ENCODE results near the gene ACSF3.
"Not testable (repeated sequence)": the region's sequence is repeated elsewhere in the genome, so short reads cannot be mapped to it uniquely, and the experiment has no call there.

The ACSF3 gene

GRCh38 chr16:89056592-89056991 is 37.1 kb upstream of the ACSF3 start:
- no peak for DNase-seq

- DNase-seq: no peak
Measured at GRCh38 chr16:89057738-89058137, 35.9 kb upstream of the ACSF3 start.

- no peak for DNase-seq
Measured at GRCh38 chr16:89058812-89059211, 34.8 kb upstream of the ACSF3 start.

GRCh38 chr16:89060207-89060794 is 33.4 kb upstream of the ACSF3 start:
- peak; percentile 25 for DNase-seq

GRCh38 chr16:89061086-89061485 is 32.6 kb upstream of the ACSF3 start:
- no peak for DNase-seq

GRCh38 chr16:89061590-89062380 is 31.9 kb upstream of the ACSF3 start:
- no peak for DNase-seq

GRCh38 chr16:89062389-89063345 is 31.0 kb upstream of the ACSF3 start:
- DNase-seq: no peak

GRCh38 chr16:89063768-89064320 is 29.8 kb upstream of the ACSF3 start:
- no peak for DNase-seq

- DNase-seq: no peak
Measured at GRCh38 chr16:89064606-89065457, 28.8 kb upstream of the ACSF3 start.

GRCh38 chr16:89065458-89065822 is 28.2 kb upstream of the ACSF3 start:
- DNase-seq: no peak

GRCh38 chr16:89066721-89067120 is 26.9 kb upstream of the ACSF3 start:
- no peak for DNase-seq

GRCh38 chr16:89067677-89068443 is 25.8 kb upstream of the ACSF3 start:
- no peak for DNase-seq

- not testable (repeated sequence) for DNase-seq
Measured at GRCh38 chr16:89068814-89069616, 24.6 kb upstream of the ACSF3 start.

GRCh38 chr16:89069920-89070319 is 23.7 kb upstream of the ACSF3 start:
- no peak for DNase-seq

- DNase-seq: no peak
Measured at GRCh38 chr16:89070590-89070989, 23.1 kb upstream of the ACSF3 start.

- DNase-seq: no peak
Measured at GRCh38 chr16:89071686-89072547, 21.7 kb upstream of the ACSF3 start.

- no peak for DNase-seq
Measured at GRCh38 chr16:89072548-89073130, 21.0 kb upstream of the ACSF3 start.

GRCh38 chr16:89073346-89074071 is 20.1 kb upstream of the ACSF3 start:
- no peak for DNase-seq
